Chondrocyte (in vitro differentiated cells): ENCODE results near the gene CXCR5. TPM values are rescaled to one million over a fixed set of nuclear protein-coding genes. Genes with fewer than 3 reads are reported as not detected.

Experiments
- DNase-seq: peaks from one replicate; pipeline ENCODE4 v3.0.0; 2021; ENCODE audit warnings: mixed read lengths, low spot score
- H3K27ac Mint-ChIP-seq: one replicate; pipeline ENCODE4 v1.8.0; 2021; ENCODE audit warnings: mild to moderate bottlenecking, moderate library complexity, mixed read lengths; ENCODE audit not compliant: unreplicated experiment
- H3K27me3 Mint-ChIP-seq: 2 replicates; pipeline ENCODE4 v1.8.0; 2021; ENCODE audit warnings: low read depth, mixed read lengths
- H3K36me3 Mint-ChIP-seq: 2 replicates; pipeline ENCODE4 v1.8.0; 2021; ENCODE audit warnings: low read depth, mixed read lengths
- H3K4me1 Mint-ChIP-seq: 2 replicates; pipeline ENCODE4 v1.8.0; 2021; ENCODE audit warnings: low read depth, mild to moderate bottlenecking, mixed read lengths
- H3K4me3 Mint-ChIP-seq: one replicate; pipeline ENCODE4 v1.8.0; 2021; ENCODE audit warnings: mild to moderate bottlenecking, moderate library complexity, mixed read lengths; ENCODE audit not compliant: unreplicated experiment
- H3K9me3 Mint-ChIP-seq: 2 replicates; pipeline ENCODE4 v1.8.0; 2021; ENCODE audit warnings: low read depth, mixed read lengths
- total RNA-seq: library from RNA; stranded (reverse); gene quantifications from 3 replicates; pipeline ENCODE4 v1.2.1, GENCODE V29; 2021
- TF ChIP-seq, protein P1 (sequence below): fragments of 200-600 bp; sonication (generic); IDR thresholded peaks from 2 replicates; pipeline ENCODE4 v1.5.0; 2021; ENCODE audit warnings: antibody characterized with exemption, mild to moderate bottlenecking, moderate library complexity

Gene CXCR5
- total RNA-seq, 1 donor from 2014 or later = 0.07 TPM

DNA sequence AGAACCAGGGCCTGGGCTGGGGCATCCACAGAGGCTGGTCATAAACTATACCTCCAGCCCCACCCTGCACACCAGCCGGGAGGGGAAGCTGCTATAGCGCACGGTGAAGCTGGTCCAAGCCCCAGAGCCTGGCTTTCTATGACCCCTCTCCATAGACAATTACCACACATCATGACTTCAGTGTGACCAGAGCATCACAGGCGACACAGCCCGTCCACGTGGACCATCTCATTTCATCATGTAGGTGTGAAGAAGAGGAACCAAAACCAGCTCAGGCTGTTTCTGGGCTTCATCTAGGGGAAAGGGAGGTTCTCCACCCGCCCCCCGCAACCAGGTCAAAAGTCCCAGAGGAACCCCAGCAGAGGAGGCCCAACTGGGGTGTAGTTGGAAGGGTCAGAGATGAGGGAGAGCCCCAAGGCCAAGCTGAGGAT is 3.0 kb downstream of the CXCR5 start:
- H3K9me3 Mint-ChIP-seq = no peaks in the 10 kb centered on the region
- TF ChIP-seq, protein P1, sequence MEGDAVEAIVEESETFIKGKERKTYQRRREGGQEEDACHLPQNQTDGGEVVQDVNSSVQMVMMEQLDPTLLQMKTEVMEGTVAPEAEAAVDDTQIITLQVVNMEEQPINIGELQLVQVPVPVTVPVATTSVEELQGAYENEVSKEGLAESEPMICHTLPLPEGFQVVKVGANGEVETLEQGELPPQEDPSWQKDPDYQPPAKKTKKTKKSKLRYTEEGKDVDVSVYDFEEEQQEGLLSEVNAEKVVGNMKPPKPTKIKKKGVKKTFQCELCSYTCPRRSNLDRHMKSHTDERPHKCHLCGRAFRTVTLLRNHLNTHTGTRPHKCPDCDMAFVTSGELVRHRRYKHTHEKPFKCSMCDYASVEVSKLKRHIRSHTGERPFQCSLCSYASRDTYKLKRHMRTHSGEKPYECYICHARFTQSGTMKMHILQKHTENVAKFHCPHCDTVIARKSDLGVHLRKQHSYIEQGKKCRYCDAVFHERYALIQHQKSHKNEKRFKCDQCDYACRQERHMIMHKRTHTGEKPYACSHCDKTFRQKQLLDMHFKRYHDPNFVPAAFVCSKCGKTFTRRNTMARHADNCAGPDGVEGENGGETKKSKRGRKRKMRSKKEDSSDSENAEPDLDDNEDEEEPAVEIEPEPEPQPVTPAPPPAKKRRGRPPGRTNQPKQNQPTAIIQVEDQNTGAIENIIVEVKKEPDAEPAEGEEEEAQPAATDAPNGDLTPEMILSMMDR = no peak
- H3K4me3 Mint-ChIP-seq = peak overlapping the region; percentile 55
- H3K4me1 Mint-ChIP-seq = peaks cover 84% of the 10 kb centered on the region
- peak overlapping the region; percentile 97 for H3K27ac Mint-ChIP-seq
- no peaks in the 10 kb centered on the region for H3K36me3 Mint-ChIP-seq
- DNase-seq = no peak
- no peaks in the 10 kb centered on the region for H3K27me3 Mint-ChIP-seq

DNA sequence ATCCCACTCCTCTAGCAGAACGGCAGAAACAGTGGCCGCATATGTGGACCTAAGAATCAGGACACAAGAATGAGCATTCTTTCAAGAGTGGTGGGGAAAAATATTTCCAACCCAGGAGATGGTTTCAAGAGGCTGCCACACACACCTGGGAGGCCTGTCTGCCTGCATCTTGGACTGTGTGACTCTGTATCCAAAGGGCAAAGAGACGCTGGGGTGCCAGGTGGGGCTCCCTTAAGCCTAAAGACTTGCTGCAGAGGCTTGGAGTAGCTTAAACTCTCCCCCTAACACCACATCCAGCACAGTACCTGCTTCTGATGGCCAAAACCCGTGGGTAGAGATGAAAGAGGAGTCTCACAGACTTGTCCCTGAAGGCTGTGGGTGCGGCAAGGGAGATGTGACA is 3.5 kb downstream of the CXCR5 start:
- Mint-ChIP-seq H3K4me3 (peak overlapping the region; percentile 55), H3K27ac (peak overlapping the region; percentile 97), H3K4me1 (peaks cover 84% of the 10 kb centered on the region), H3K27me3 (no peaks in the 10 kb centered on the region), H3K36me3 (no peaks in the 10 kb centered on the region), H3K9me3 (no peaks in the 10 kb centered on the region)
- DNase-seq = no peak
- TF ChIP-seq, protein P1 = no peak

DNA sequence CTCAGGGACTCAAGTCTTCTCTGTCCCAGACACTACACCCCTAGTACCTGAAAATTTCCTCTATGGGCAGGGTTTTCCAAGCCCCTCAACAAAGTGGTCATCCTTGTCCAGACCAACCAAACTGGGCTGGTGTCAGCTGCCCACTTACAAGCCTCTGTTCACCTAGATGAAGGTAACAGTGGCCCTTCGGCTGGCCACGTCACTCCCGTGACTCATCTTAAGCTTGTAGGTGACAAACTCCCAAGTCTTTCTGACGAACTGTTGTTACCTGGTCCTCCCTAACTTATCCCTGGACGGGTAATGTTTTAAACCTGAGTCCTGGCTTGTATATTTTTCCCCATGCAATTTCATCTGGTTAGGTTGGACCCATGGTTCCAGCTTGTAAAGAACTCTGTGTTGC is 4.7 kb downstream of the CXCR5 start:
- H3K9me3 Mint-ChIP-seq = no peaks in the 10 kb centered on the region
- peak overlapping the region; percentile 97 for H3K27ac Mint-ChIP-seq
- no peaks in the 10 kb centered on the region for H3K27me3 Mint-ChIP-seq
- DNase-seq = no peak
- H3K4me1 Mint-ChIP-seq = peaks cover 73% of the 10 kb centered on the region
- H3K36me3 Mint-ChIP-seq = no peaks in the 10 kb centered on the region
- peak overlapping the region; percentile 55 for H3K4me3 Mint-ChIP-seq
- TF ChIP-seq, protein P1 = no peak

DNA sequence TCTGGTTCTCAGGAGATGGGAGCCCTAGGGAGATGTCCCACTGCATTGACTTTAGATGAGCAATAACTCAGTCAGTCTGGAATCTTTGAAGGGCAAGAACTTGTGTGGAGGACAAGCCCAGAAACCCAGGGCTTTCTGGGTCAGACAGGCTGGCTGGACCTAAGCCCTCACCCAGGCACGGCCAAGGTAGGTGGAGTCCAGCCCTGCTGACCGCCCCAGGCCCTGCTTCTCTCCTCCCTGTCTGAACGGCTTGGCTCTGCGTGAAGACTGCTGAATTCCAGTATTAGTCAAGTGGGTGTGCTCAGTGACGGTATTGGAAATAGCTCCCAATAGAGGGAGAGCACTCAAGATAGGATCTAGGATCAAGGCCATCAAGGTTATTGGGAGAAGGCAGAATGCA is 6.1 kb downstream of the CXCR5 start:
- H3K27ac Mint-ChIP-seq = peak overlapping the region; percentile 97
- no peak for DNase-seq

DNA sequence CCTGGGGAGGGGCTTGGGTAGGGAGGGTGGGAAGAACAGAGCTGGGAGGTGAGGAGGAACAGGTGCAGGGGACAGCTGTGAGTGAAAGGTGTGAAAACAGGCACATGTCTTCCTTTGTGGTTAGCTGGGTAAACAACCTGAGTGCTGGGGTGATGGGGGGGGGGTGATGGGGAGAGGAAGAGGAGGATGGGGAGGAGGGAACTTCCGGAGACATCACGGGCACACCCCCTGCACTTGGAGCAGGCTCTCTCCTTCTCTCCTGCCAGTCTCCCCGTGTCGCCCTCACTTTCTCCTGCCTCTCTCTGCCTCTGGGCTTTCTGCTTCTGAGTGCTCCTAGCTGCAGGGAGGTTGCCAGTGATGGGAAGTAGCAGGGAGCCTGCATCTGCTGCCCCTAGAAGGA is 8.8 kb downstream of the CXCR5 start:
- H3K27me3 Mint-ChIP-seq = no peaks in the 10 kb centered on the region
- no peak overlapping the region for H3K4me3 Mint-ChIP-seq
- DNase-seq = peak; percentile 52
- TF ChIP-seq, protein P1 = no peak
- no peaks in the 10 kb centered on the region for H3K9me3 Mint-ChIP-seq
- peaks cover 8% of the 10 kb centered on the region for H3K36me3 Mint-ChIP-seq
- H3K27ac Mint-ChIP-seq = no peak overlapping the region
- peaks cover 47% of the 10 kb centered on the region for H3K4me1 Mint-ChIP-seq

More for the DNA sequence above, 6.1 kb downstream of the CXCR5 start:
- Mint-ChIP-seq H3K36me3 (no peaks in the 10 kb centered on the region), H3K9me3 (no peaks in the 10 kb centered on the region), H3K4me3 (no peak overlapping the region), H3K27me3 (no peaks in the 10 kb centered on the region), H3K4me1 (peaks cover 59% of the 10 kb centered on the region)
- TF ChIP-seq, protein P1 = no peak
